Smooth muscle cell (in vitro differentiated cells): ENCODE data around the gene VIP. TPM values are rescaled to one million over a fixed set of nuclear protein-coding genes. Genes with fewer than 3 reads are reported as not detected.

Experiments used
- DNase-seq: peaks from one replicate; lab custom pipeline; 2025; ENCODE audit not compliant: unreplicated experiment; lab: John Stamatoyannopoulos, UW
- H2AFZ ChIP-seq: fragments of 200-600 bp; sonication (generic); 2 replicates; pipeline ENCODE4 v1.6.0; 2016; ENCODE audit warnings: antibody characterized with exemption, low read depth, mild to moderate bottlenecking
- H3F3A ChIP-seq: fragments of 200-600 bp; sonication (generic); 2 replicates; pipeline ENCODE4 v1.6.0; 2017; ENCODE audit warnings: antibody characterized with exemption, low read depth
- H3K27ac ChIP-seq: fragments of 200-600 bp; sonication (generic); 2 replicates; pipeline ENCODE4 v1.5.1; 2016; ENCODE audit warnings: low read depth, mild to moderate bottlenecking
- H3K27me3 ChIP-seq: fragments of 200-600 bp; sonication (generic); 2 replicates; pipeline ENCODE4 v1.6.1; 2016; ENCODE audit warnings: low read depth, mild to moderate bottlenecking
- H3K36me3 ChIP-seq: fragments of 200-600 bp; sonication (generic); 2 replicates; pipeline ENCODE4 v1.5.1; 2016; ENCODE audit warnings: low read depth
- H3K4me1 ChIP-seq: fragments of 200-600 bp; sonication (generic); 2 replicates; pipeline ENCODE4 v1.5.1; 2016; ENCODE audit warnings: low read depth
- H3K4me2 ChIP-seq: fragments of 200-600 bp; sonication (generic); 2 replicates; pipeline ENCODE4 v1.6.0; 2016; ENCODE audit warnings: mild to moderate bottlenecking
- H3K4me3 ChIP-seq: fragments of 200-600 bp; sonication (generic); 2 replicates; pipeline ENCODE4 v1.5.1; 2016; ENCODE audit warnings: mild to moderate bottlenecking
- H3K79me2 ChIP-seq: fragments of 200-600 bp; sonication (generic); 2 replicates; pipeline ENCODE4 v1.6.0; 2016; ENCODE audit warnings: low read depth, mild to moderate bottlenecking
- H3K9ac ChIP-seq: fragments of 200-600 bp; sonication (generic); 2 replicates; pipeline ENCODE4 v1.6.0; 2016; ENCODE audit warnings: low read depth
- H3K9me3 ChIP-seq: fragments of 200-600 bp; sonication (generic); replicated peaks from 2 replicates; pipeline ENCODE4 v1.5.1; 2016; ENCODE audit warnings: low read depth
- H4K20me1 ChIP-seq: fragments of 200-600 bp; sonication (generic); 2 replicates; pipeline ENCODE4 v1.6.0; 2016; ENCODE audit warnings: low read depth
- polyA plus RNA-seq: library from polyadenylated mRNA; unstranded; fragments of >200 nt; fragmentation: Nextera tagmentation; extraction: Ambion mirVana; gene quantifications from 2 replicates; pipeline ENCODE4 v1.2.1, GENCODE V29; 2016
- total RNA-seq: library from RNA; depleted of rRNA; stranded (reverse); fragments of >200 nt; gene quantifications from 2 replicates; pipeline ENCODE4 v1.2.3, GENCODE V29; 2014
- TF ChIP-seq, protein P1 (sequence below): fragments of 200-600 bp; sonication (generic); IDR thresholded peaks from 2 replicates; pipeline ENCODE4 v1.5.1; 2017; ENCODE audit warnings: borderline replicate concordance, mild to moderate bottlenecking, antibody characterized with exemption; ENCODE audit not compliant: insufficient read depth, poor library complexity, severe bottlenecking

Gene VIP
- total and polyA plus RNA-seq, 2 experiments from 2014 or later: not detected

GRCh38 chr6:152794696-152795095 is 44.1 kb downstream of the VIP start:
- TF ChIP-seq, protein P1, sequence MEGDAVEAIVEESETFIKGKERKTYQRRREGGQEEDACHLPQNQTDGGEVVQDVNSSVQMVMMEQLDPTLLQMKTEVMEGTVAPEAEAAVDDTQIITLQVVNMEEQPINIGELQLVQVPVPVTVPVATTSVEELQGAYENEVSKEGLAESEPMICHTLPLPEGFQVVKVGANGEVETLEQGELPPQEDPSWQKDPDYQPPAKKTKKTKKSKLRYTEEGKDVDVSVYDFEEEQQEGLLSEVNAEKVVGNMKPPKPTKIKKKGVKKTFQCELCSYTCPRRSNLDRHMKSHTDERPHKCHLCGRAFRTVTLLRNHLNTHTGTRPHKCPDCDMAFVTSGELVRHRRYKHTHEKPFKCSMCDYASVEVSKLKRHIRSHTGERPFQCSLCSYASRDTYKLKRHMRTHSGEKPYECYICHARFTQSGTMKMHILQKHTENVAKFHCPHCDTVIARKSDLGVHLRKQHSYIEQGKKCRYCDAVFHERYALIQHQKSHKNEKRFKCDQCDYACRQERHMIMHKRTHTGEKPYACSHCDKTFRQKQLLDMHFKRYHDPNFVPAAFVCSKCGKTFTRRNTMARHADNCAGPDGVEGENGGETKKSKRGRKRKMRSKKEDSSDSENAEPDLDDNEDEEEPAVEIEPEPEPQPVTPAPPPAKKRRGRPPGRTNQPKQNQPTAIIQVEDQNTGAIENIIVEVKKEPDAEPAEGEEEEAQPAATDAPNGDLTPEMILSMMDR: no peak
- Histone ChIP-seq H3K27ac (no peak overlapping the region), H3K36me3 (no peaks in the 10 kb centered on the region), H3K9ac (no peak overlapping the region), H4K20me1 (no peaks in the 10 kb centered on the region), H3K9me3 (no peaks in the 10 kb centered on the region), H3K79me2 (no peaks in the 10 kb centered on the region), H3K27me3 (no peaks in the 10 kb centered on the region), H3F3A (no peaks in the 10 kb centered on the region), H3K4me2 (no peak overlapping the region), H3K4me1 (no peaks in the 10 kb centered on the region), H3K4me3 (no peak overlapping the region), H2AFZ (no peak overlapping the region)
- DNase-seq: no peak

DNA sequence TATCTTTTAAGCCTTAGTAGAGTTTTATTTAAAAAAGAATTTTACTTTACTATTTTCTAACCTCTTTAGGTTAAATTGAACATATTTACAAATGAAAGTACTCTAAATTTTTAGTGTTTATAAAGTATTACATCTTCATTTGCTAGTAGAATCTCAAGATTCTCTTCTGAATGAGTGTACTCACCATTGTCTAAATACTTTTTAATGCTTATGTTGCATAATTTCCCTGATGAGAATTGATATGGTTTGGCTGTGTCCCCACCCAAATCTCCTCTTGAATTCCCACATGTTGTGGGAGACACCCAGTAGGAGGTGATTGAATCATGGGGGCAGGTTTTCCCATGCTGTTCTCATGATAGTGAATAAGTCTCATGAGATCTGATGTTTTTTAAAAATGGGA is 53.6 kb downstream of the VIP start:
- no peaks in the 10 kb centered on the region for H3K4me1 ChIP-seq
- H4K20me1 ChIP-seq: no peaks in the 10 kb centered on the region
- H3K4me2 ChIP-seq: no peak overlapping the region
- H3K27me3 ChIP-seq: no peaks in the 10 kb centered on the region
- H3F3A ChIP-seq: no peaks in the 10 kb centered on the region
- H3K9me3 ChIP-seq: no peaks in the 10 kb centered on the region
- TF ChIP-seq, protein P1: no peak
- no peak overlapping the region for H3K4me3 ChIP-seq
- DNase-seq: no peak
- no peaks in the 10 kb centered on the region for H3K79me2 ChIP-seq
- H2AFZ ChIP-seq: no peak overlapping the region
- H3K36me3 ChIP-seq: no peaks in the 10 kb centered on the region
- H3K9ac ChIP-seq: no peak overlapping the region
- H3K27ac ChIP-seq: no peak overlapping the region

Other genes with a start within 250 kb of the VIP start
- 56.2 and 97.5 TPM in 2 replicates for gene SYNE1, start 113.4 kb upstream of the VIP start, total RNA-seq
- 18.2 and 31.3 TPM in 2 replicates for gene SYNE1, start 113.4 kb upstream of the VIP start, polyA plus RNA-seq
- gene MYCT1, start 52.9 kb upstream of the VIP start, total RNA-seq: not detected in 2 replicates
- gene MYCT1, start 52.9 kb upstream of the VIP start, polyA plus RNA-seq: not detected in 2 replicates
- gene FBXO5, start 232.2 kb downstream of the VIP start, total RNA-seq: 10.7 and 11.4 TPM in 2 replicates
- 8.0 and 9.2 TPM in 2 replicates for gene FBXO5, start 232.2 kb downstream of the VIP start, polyA plus RNA-seq